ENCODE results near the gene LY6G5B. TPM values are rescaled to one million over a fixed set of nuclear protein-coding genes. Genes with fewer than 3 reads are reported as not detected.

LY6G5B gene
- total RNA-seq, 1 donor = 5.4 TPM

- Histone ChIP-seq H3K9me3 (ENCODE audit: low read depth, low read length) (no peaks in the 10 kb centered on the region), H3K27ac (ENCODE audit: low read depth, low read length) (no peak within 1 kb of the TSS), H3K4me2 (ENCODE audit: insufficient read depth, low read length) (no peak within 1 kb of the TSS), H3K27me3 (ENCODE audit: insufficient read depth, low read length) (no peaks in the 10 kb centered on the region), H3K79me2 (ENCODE audit: insufficient read depth, low read length) (no peaks in the 10 kb centered on the region), H3K4me1 (ENCODE audit: insufficient read depth, low read length) (no peaks in the 10 kb centered on the region), H2AFZ (ENCODE audit: low read length) (no peak within 1 kb of the TSS), H3K36me3 (ENCODE audit: insufficient read depth, low read length) (peaks cover 7% of the 10 kb centered on the region), H3K4me3 (ENCODE audit: insufficient read depth, low read length) (no peak within 1 kb of the TSS), H4K20me1 (ENCODE audit: insufficient read depth, low read length) (no peaks in the 10 kb centered on the region)
- DNase-seq (ENCODE audit: insufficient read length, low spot score, missing footprints) = peak; percentile 59
- no peak for TF ChIP-seq CTCF (IDR thresholded peaks at IDR 0.05; ENCODE audit: extremely low read depth, low read depth, low read length)
Measured at GRCh38 chr6:31721351-31722020, 51.7 kb downstream of the LY6G5B start, which contains the start of gene LY6G6C. TSS of gene LY6G6C (minus strand) at chr6:31721746. CDS start at chr6:31721679, 67 bp downstream.

- H3K36me3 ChIP-seq (ENCODE audit: insufficient read depth, low read length) = peaks cover 14% of the 10 kb centered on the region
- DNase-seq (ENCODE audit: insufficient read length, low spot score, missing footprints) = no peak
- no peaks in the 10 kb centered on the region for H3K9me3 ChIP-seq (ENCODE audit: low read depth, low read length)
- H3K4me2 ChIP-seq (ENCODE audit: insufficient read depth, low read length) = no peak overlapping the region
- no peak overlapping the region for H3K4me3 ChIP-seq (ENCODE audit: insufficient read depth, low read length)
- H3K4me1 ChIP-seq (ENCODE audit: insufficient read depth, low read length) = no peaks in the 10 kb centered on the region
- no peaks in the 10 kb centered on the region for H3K79me2 ChIP-seq (ENCODE audit: insufficient read depth, low read length)
- H2AFZ ChIP-seq (ENCODE audit: low read length) = no peak overlapping the region
- no peak for TF ChIP-seq CTCF (IDR thresholded peaks at IDR 0.05; ENCODE audit: extremely low read depth, low read depth, low read length)
- H3K27ac ChIP-seq (ENCODE audit: low read depth, low read length) = no peak overlapping the region
- H4K20me1 ChIP-seq (ENCODE audit: insufficient read depth, low read length) = no peaks in the 10 kb centered on the region
- no peaks in the 10 kb centered on the region for H3K27me3 ChIP-seq (ENCODE audit: insufficient read depth, low read length)
Measured at GRCh38 chr6:31722173-31722572, 52.4 kb downstream of the LY6G5B start.

Small RNAs within 50 kb of the gene (small RNA-seq; reads per million reads assigned to genes)
- not detected for gene LY6G6D
- 0.22 reads per million for gene MIR4646
- gene MIR6832 = not detected
- gene RF00019 = not detected
- gene SNORA38 = 62.0 reads per million, percentile 96 among the genes with 10 or more reads in this experiment

Other genes with a start within 250 kb of the LY6G5B start
- gene MICB, start 171.8 kb upstream of the LY6G5B start, total RNA-seq = 12.7 and 14.1 TPM in 2 replicates
- not detected in 2 replicates for gene MCCD1, start 141.0 kb upstream of the LY6G5B start, total RNA-seq
- 240 and 262 TPM in 2 replicates for gene DDX39B, start 128.0 kb upstream of the LY6G5B start, total RNA-seq
- 2.2 and 2.9 TPM in 2 replicates for gene ATP6V1G2, start 123.4 kb upstream of the LY6G5B start, total RNA-seq
- gene NFKBIL1, start 122.4 kb upstream of the LY6G5B start, total RNA-seq = 43.6 and 56.8 TPM in 2 replicates
- gene LTA, start 97.7 kb upstream of the LY6G5B start, total RNA-seq = not detected in 2 replicates
- gene TNF, start 94.4 kb upstream of the LY6G5B start, total RNA-seq = not detected in 2 replicates
- 0.29 TPM in 1 of 2 replicates, not detected in the other for gene LTB, start 87.6 kb upstream of the LY6G5B start, total RNA-seq
- gene LST1, start 83.7 kb upstream of the LY6G5B start, total RNA-seq = 0.29 TPM in 1 of 2 replicates, not detected in the other
- not detected in 2 replicates for gene NCR3, start 77.0 kb upstream of the LY6G5B start, total RNA-seq
- 0.36 TPM in 1 of 2 replicates, not detected in the other for gene AIF1, start 54.7 kb upstream of the LY6G5B start, total RNA-seq
- 49.2 and 52.2 TPM in 2 replicates for gene PRRC2A, start 49.3 kb upstream of the LY6G5B start, total RNA-seq
- gene BAG6, start 17.3 kb upstream of the LY6G5B start, total RNA-seq = 175 and 183 TPM in 2 replicates
- gene APOM, start 14.1 kb upstream of the LY6G5B start, total RNA-seq = 1.1 and 1.2 TPM in 2 replicates
- 21.2 and 21.7 TPM in 2 replicates for gene C6orf47, start 9.2 kb upstream of the LY6G5B start, total RNA-seq
- 22.1 and 23.9 TPM in 2 replicates for gene GPANK1, start 5.0 kb upstream of the LY6G5B start, total RNA-seq
- 124 and 150 TPM in 2 replicates for gene CSNK2B, start 3.9 kb upstream of the LY6G5B start, total RNA-seq
- 0.59 and 0.72 TPM in 2 replicates for gene LY6G5C, start 11.1 kb downstream of the LY6G5B start, total RNA-seq
- 41.0 and 43.4 TPM in 2 replicates for gene ABHD16A, start 33.3 kb downstream of the LY6G5B start, total RNA-seq
- gene LY6G6F, start 36.9 kb downstream of the LY6G5B start, total RNA-seq = not detected in 2 replicates
- not detected in 2 replicates for gene LY6G6D, start 45.4 kb downstream of the LY6G5B start, total RNA-seq
- not detected in 2 replicates for gene LY6G6C, start 51.8 kb downstream of the LY6G5B start, total RNA-seq
- not detected in 2 replicates for gene MPIG6B, start 53.4 kb downstream of the LY6G5B start, total RNA-seq
- 96.6 and 97.5 TPM in 2 replicates for gene DDAH2, start 59.3 kb downstream of the LY6G5B start, total RNA-seq
- gene CLIC1, start 66.6 kb downstream of the LY6G5B start, total RNA-seq = 502 and 581 TPM in 2 replicates
- gene MSH5, start 70.0 kb downstream of the LY6G5B start, total RNA-seq = 12.4 and 13.0 TPM in 2 replicates
- gene SAPCD1, start 92.7 kb downstream of the LY6G5B start, total RNA-seq = 0.59 and 1.4 TPM in 2 replicates
- gene VWA7, start 107.4 kb downstream of the LY6G5B start, total RNA-seq = 0.29 and 0.36 TPM in 2 replicates
- 40.1 and 42.0 TPM in 2 replicates for gene VARS1, start 125.8 kb downstream of the LY6G5B start, total RNA-seq
- gene LSM2, start 137.0 kb downstream of the LY6G5B start, total RNA-seq = 18.3 and 22.4 TPM in 2 replicates
- 0.29 and 0.72 TPM in 2 replicates for gene HSPA1L, start 145.3 kb downstream of the LY6G5B start, total RNA-seq
- gene HSPA1A, start 145.6 kb downstream of the LY6G5B start, total RNA-seq = 33.3 and 36.9 TPM in 2 replicates
- 45.7 and 59.7 TPM in 2 replicates for gene HSPA1B, start 157.8 kb downstream of the LY6G5B start, total RNA-seq
- gene NEU1, start 192.8 kb downstream of the LY6G5B start, total RNA-seq = 114 and 117 TPM in 2 replicates
- gene SLC44A4, start 209.0 kb downstream of the LY6G5B start, total RNA-seq = not detected in 2 replicates
- 40.1 and 40.9 TPM in 2 replicates for gene EHMT2, start 227.7 kb downstream of the LY6G5B start, total RNA-seq
- gene ZBTB12, start 232.1 kb downstream of the LY6G5B start, total RNA-seq = 2.1 and 3.6 TPM in 2 replicates

Data from osteoblast (primary cell).